Neural crest cell (in vitro differentiated cells): ENCODE results near the gene PRKG1. TPM values are rescaled to one million over a fixed set of nuclear protein-coding genes. Genes with fewer than 3 reads are reported as not detected.

Experiments used
- DNase-seq: peaks from one replicate; pipeline ENCODE4 v3.0.0; 2021; ENCODE audit warnings: low read depth, mixed read lengths, low spot score
- H3K27ac Mint-ChIP-seq: one replicate; pipeline ENCODE4 v1.8.0; 2021; ENCODE audit warnings: mild to moderate bottlenecking, mixed read lengths; ENCODE audit not compliant: unreplicated experiment
- H3K27me3 Mint-ChIP-seq: 2 replicates; pipeline ENCODE4 v1.8.0; 2021; ENCODE audit warnings: low read depth, mild to moderate bottlenecking, mixed read lengths
- H3K36me3 Mint-ChIP-seq: 2 replicates; pipeline ENCODE4 v1.8.0; 2021; ENCODE audit warnings: low read depth, mild to moderate bottlenecking, mixed read lengths
- H3K4me1 Mint-ChIP-seq: 2 replicates; pipeline ENCODE4 v1.8.0; 2021; ENCODE audit warnings: mixed read lengths
- H3K4me3 Mint-ChIP-seq: one replicate; pipeline ENCODE4 v1.8.0; 2021; ENCODE audit warnings: mild to moderate bottlenecking, mixed read lengths
- H3K9me3 Mint-ChIP-seq: 2 replicates; pipeline ENCODE4 v1.8.0; 2021; ENCODE audit warnings: mixed read lengths
- CTCF ChIP-seq: fragments of 200-600 bp; sonication (generic); conservative IDR thresholded peaks from 2 replicates; pipeline ENCODE4 v1.5.0; 2021; ENCODE audit warnings: antibody characterized with exemption, mild to moderate bottlenecking
- total RNA-seq: library from RNA; stranded (reverse); gene quantifications from 2 replicates; pipeline ENCODE4 v1.2.1, GENCODE V29; 2021

Gene PRKG1
- total RNA-seq, 1 donor from 2014 or later: 4.4 TPM

GRCh38 chr10:51087114-51087513 is 12.8 kb downstream of the PRKG1 start:
- DNase-seq: no peak
- H3K27ac Mint-ChIP-seq: no peak overlapping the region
- H3K27me3 Mint-ChIP-seq: peaks cover 3% of the 10 kb centered on the region
- no peaks in the 10 kb centered on the region for H3K9me3 Mint-ChIP-seq
- TF ChIP-seq CTCF: no peak
- H3K4me3 Mint-ChIP-seq: no peak overlapping the region
- no peaks in the 10 kb centered on the region for H3K36me3 Mint-ChIP-seq
- H3K4me1 Mint-ChIP-seq: no peaks in the 10 kb centered on the region

GRCh38 chr10:51090190-51090589 is 15.9 kb downstream of the PRKG1 start:
- Mint-ChIP-seq H3K27ac (no peak overlapping the region), H3K4me1 (no peaks in the 10 kb centered on the region), H3K36me3 (no peaks in the 10 kb centered on the region), H3K27me3 (peaks cover 3% of the 10 kb centered on the region), H3K9me3 (no peaks in the 10 kb centered on the region), H3K4me3 (no peak overlapping the region)
- no peak for DNase-seq
- no peak for TF ChIP-seq CTCF

GRCh38 chr10:51092402-51092801 is 18.1 kb downstream of the PRKG1 start:
- Mint-ChIP-seq H3K36me3 (no peaks in the 10 kb centered on the region), H3K9me3 (no peaks in the 10 kb centered on the region), H3K27ac (no peak overlapping the region)

GRCh38 chr10:51095444-51095843 is 21.2 kb downstream of the PRKG1 start:
- no peaks in the 10 kb centered on the region for H3K9me3 Mint-ChIP-seq
- no peak overlapping the region for H3K27ac Mint-ChIP-seq
- no peaks in the 10 kb centered on the region for H3K27me3 Mint-ChIP-seq
- no peak for DNase-seq
- H3K36me3 Mint-ChIP-seq: no peaks in the 10 kb centered on the region
- no peak overlapping the region for H3K4me3 Mint-ChIP-seq
- no peaks in the 10 kb centered on the region for H3K4me1 Mint-ChIP-seq
- no peak for TF ChIP-seq CTCF

More at GRCh38 chr10:51092402-51092801, 18.1 kb downstream of the PRKG1 start:
- TF ChIP-seq CTCF: no peak
- H3K4me3 Mint-ChIP-seq: no peak overlapping the region
- no peaks in the 10 kb centered on the region for H3K27me3 Mint-ChIP-seq
- no peak for DNase-seq
- H3K4me1 Mint-ChIP-seq: no peaks in the 10 kb centered on the region

- Mint-ChIP-seq H3K4me3 (no peak overlapping the region), H3K4me1 (no peaks in the 10 kb centered on the region), H3K27me3 (no peaks in the 10 kb centered on the region), H3K27ac (no peak overlapping the region), H3K9me3 (no peaks in the 10 kb centered on the region), H3K36me3 (no peaks in the 10 kb centered on the region)
- no peak for DNase-seq
- no peak for TF ChIP-seq CTCF
These were observed 23.3 kb downstream of the PRKG1 start for GRCh38 chr10:51097546-51097945.

- Mint-ChIP-seq H3K36me3 (no peaks in the 10 kb centered on the region), H3K4me3 (no peak overlapping the region), H3K27me3 (no peaks in the 10 kb centered on the region), H3K27ac (no peak overlapping the region), H3K9me3 (no peaks in the 10 kb centered on the region), H3K4me1 (no peaks in the 10 kb centered on the region)
- no peak for TF ChIP-seq CTCF
- DNase-seq: no peak
These were observed 25.9 kb downstream of the PRKG1 start for GRCh38 chr10:51100221-51100620.
